HG02763 (cell line): Measurements from ENCODE around the gene TMEM254.
"Not testable (repeated sequence)": the region's sequence is repeated elsewhere in the genome, so short reads cannot be mapped to it uniquely, and the experiment has no call there.

Source experiments
- ATAC-seq: cut with Tn5 transposase; IDR thresholded peaks from one replicate; pipeline ENCODE4 v1.9.1; 2021; ENCODE audit warnings: mild to moderate bottlenecking, moderate library complexity; ENCODE audit not compliant: unreplicated experiment

The TMEM254 gene

DNA sequence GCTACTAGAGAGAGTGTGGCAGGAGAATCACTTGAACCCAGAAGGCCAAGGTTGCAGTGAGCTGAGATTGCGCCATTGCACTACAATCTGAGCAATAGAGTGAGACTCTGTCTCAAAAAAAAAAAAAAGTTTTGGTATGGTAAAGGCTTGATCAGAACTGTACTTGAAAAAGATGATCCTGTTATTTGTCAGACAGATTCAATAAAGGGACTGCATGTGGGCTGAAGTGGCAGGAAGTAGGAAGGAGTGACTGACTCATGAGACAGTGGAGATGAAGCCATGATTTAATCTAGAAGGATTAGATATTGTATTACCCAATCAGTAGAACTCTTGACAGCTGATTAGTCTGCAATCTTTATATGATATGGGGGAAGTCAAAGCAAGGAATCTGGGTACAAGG is 2.7 kb upstream of the TMEM254 start:
- no peak for ATAC-seq

DNA sequence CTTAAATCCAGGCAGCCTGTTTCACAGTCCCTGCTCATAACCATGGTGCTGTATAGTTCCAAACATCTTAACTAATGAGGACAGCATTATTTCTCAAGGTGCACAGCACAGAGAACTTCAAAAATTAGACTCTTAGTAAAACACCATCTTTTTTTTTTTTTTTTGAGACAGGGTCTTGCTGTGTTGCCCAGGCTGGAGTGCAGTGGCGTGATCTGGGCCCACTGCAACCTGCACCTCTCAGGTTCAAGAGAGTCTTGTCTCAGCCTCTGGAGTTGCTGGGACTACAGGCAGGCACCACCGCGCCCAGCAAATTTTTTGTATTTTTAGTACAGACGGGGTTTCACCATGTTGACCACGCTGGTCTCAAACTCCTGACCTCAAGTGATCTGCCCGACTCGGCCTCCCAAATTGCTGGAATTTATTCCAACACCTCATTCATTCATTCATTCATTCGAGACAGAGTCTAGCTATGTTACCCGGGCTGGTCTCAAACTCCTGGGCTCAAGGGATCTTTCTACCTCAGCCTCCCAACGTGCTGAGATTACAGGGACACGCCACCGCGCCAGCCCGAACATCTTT is 507 bp upstream of the TMEM254 start:
- ATAC-seq, result no peak

DNA sequence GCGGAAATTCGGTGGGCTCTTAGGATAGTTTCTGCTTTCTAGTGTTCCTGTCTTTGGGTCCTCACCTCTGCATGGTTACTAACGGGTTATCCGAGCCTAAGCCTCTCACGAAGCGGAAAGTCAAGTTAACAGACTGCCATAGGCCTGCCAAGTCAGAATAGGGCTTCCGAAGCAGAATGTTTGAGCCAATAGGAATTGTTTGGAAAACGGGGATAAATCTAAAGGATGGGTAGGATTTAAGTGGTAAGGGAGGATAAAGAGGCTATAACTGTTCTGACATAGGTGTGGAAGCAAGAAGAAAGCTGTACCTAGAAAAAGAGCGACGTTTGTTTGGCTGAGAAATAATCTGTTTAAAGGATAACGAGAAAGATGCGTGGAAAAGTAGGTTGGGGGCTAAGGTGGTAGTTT is 851 bp downstream of the TMEM254 start:
- ATAC-seq, result no peak

DNA sequence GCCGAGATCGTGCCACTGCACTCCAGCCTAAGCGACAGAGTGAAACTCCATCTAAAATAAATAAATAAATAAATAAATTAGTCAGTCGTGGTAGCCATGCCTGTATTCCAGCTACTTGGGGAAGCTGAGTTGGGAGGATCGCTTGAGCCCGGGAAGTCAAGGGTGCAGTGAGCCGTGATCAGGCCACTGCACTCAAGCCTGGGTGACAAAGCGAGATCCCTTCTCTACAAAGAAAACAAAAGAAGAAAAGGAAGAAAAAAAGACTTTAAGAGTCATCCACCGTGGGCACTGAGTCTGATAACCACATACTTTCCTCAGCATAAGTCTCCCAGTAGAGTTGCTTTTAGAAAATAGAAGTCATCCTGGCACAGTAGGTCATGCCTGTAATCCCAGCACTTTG is 2.6 kb downstream of the TMEM254 start:
- no peak for ATAC-seq

DNA sequence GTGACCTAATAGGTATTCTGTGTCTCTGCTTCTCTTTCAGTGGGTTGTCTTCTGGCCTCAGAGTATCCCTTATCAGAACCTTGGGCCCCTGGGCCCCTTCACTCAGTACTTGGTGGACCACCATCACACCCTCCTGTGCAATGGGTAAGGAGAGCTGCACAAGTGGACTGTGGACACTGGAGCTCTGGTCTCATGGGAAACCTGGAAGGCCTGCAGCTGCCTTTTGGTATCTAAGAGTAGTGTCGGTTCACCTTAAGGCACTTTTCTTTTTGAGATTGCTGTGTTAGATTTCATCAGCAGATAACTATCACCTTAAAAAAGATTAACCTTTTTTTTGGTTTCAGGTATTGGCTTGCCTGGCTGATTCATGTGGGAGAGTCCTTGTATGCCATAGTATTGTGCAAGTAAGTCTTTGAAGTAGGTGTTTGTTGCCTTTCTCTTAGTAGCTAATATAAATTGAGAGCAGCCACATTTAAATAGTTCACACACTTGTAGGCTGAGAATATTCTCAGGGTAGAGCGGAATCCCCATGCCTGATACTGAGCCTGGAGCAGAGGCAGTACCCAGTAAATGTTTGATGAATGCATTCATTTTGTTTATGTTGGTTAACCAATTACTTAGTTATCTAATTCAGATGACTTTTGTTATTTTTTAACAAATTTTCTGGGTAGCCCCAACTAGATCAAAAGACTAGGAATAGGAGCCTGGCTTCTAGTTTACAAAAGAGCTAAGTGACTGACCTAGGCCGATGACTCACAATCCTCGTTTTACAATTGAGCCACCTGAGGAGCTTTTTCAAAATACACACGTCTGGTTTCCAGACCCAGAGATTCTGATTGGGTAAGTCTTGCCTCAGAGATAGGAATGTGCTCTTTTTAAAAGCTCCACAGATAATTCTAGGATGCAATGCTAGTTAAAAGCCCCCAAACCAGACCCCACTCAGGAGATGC is 3.6 kb downstream of the TMEM254 start:
- ATAC-seq, result no peak

DNA sequence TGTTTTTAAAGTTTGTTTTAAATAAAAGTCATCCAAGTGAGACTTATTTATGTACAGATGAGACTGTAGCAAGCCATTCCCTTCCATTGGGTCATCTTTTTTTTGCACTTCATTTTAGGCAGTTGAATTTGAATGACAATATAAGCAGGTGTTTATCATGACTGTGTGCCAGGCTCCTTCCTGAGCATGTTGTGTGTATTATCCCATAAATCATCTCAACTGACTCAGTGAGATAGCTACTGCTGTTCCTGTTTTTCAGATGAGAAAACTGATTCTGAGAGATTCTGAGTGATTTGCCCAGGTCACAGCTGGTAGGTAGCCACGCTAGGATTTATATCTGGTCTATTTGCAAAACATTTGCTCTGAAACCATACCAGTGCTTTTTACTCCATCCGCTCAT is 11.7 kb downstream of the TMEM254 start:
- ATAC-seq, result no peak

DNA sequence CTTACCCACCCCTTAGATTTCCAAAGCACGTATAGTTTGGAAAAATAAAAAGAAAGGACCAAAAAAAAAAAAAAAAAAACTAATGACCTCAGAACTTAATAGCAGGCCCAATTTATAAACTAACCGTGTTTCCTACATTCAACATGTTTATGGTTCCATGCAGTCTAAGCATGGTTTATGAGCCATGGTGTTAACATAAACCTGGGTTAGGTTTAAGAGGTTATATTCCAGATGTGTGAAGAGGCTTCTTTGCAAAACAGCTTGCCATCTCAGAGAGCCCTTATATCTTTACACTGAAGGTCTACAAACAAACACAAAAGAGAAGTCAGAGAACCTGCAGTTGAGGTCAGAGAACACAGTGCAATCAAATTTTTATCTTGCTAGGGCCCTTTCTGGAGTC is 15.8 kb downstream of the TMEM254 start:
- no peak for ATAC-seq

DNA sequence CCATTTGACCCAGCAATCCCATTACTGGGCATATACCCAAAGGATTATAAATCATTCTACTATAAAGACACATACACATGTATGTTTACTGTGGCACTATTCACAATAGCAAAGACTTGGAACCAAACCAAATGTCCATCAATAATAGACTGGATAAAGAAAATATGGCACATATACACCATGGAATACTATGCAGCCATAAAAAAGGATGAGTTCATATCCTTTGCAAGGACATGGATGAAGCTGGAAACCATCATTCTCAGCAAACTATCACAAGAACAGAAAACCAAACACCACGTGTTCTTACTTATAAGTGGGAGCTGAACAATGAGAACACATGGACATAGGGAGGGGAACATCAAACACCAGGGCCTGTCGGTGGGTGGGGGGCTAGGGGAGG is 19.8 kb downstream of the TMEM254 start:
- ATAC-seq, result not testable (repeated sequence)

DNA sequence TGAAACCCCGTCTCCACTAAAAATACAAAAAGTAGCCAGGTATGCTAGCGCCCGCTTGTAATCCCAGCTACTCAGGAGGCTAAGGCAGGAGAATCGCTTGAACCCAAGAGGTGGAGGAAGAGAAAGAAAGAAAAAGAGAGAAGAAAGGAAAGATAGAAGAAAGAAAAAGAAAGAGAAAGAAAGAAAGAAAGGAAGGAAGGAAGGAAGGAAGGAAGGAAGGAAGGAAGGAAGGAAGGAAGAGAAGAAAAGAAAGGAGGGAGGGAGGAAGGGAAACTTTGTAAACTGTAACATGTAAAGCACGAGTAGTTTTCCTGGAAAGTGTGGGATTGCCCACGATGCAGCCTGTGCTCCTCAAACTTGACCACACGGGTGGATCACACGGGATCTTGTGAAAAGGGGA is 20.8 kb downstream of the TMEM254 start:
- ATAC-seq, result not testable (repeated sequence)

DNA sequence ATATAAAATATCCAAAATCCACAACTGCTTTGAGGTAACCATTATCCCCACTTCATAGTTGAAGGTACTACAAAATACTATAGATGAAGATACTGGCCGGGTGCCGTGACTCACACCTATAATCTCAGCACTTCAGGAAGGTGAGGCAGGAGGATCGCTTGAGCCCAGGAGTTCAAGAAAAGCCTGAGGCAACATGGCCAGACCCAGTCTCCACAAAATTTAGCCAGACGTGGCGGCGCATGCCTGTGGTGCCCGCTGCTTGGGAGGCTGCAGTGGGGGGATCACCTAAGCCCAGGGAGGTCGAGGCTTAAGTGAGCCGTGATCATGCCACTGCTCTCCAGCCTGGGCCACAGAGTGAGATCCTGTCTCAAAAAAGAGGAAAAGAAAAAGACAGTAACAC is 21.7 kb downstream of the TMEM254 start:
- no peak for ATAC-seq

DNA sequence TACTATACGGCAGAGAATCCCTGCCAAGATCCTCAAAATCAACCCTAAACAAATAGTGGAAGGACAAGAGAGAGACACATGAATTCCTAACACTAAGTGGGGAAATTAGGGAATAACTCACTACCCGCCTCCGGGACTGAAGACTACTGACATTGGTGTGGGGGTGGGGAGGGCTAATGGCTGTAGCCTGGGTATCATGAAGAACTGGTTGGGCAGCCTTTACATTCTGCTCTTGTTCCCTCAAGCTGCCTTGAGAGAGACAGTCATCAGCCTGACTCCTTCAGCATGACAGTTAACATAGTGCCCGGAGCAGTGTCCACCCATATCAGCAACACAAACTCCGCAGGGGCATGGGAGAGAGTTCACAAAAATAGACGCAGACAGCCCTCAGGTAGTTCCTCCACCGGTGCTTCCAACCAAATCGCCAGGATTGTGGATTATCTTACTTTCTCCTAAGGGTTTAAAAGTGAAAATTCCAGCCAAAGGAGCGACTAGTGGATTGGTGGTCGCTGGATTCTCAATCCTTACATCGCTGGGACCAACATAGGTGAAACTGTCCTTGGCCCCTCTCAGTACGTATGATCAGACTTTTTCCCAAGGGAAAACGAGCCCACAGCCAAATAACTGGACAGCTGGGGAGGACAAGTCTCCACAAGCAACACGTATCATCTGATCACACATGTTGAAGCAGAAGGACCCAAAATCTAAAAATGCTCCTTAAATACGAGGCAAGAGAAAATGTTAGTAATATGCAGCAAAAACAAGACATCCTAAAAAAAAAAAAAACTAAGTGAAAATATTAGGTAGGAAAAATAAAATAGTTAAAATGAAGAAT is 22.6 kb downstream of the TMEM254 start:
- no peak for ATAC-seq

DNA sequence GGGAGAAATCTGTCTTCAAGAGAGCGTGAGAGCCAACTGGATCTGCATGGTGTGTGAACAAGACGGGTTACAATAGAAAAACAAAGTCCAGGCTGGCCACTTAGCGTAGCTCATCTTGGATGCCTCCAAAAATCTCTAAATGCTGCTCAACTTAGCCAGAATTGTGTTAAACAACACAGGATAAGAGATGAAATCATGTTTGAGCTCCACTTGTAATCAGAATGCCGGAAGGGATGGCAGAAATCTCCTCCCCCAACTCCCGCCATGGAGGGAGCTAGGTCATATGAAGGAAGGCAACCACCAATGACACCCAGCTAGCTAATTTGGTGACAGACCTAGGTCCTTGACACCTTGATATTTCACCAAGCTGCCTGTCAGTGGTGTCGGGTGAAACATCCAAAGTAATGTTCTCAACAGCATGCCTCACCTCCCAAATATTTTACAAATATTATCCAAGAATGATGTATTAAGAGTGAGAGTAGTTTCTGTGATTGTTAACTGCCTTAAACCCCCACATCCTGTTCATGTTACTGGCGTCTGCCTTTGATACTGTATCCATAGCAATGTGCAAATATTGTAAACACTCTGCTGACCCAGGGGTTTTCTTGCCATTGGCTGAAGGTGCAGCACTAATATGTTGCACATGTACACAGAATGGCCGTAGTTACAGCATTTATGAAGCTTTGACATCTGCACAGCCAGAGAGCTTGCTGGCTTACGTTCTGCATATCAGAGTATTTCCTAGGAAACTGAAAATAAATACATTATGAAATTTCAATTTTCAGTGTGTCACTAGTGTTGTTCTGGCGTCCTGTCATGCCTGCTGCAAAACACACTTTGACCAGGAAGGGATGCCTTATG is 25.8 kb downstream of the TMEM254 start:
- no peak for ATAC-seq

DNA sequence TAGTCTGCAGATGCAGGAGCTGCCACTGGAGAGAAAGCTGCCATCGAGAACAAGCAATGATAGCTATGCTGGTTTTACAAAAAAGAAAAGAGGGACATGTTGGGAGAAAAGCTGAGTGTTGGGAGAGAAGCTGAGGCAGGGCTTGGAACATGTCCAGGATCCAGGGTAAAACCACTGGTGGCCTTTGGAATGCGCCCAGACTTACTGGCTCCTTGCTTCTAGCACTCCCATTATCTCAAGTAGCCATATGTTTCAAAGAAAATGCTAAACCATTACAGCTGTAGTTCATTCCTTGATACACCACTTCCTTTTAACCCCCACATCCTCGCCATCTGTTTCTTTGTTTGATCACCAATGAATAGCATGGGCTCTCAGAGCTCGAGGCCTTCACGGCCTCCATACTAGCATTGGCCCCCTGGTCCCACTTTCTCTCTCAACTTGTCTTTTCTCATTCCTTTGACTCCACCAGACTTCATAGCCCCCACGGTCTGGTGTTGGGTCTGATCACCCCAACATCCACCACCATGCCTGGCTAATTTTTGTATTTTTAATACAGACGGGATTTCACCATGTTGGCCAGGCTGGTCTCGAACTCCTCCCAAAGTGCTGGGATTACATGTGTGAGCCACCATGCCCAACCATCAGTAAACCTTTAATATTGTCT is 30.2 kb downstream of the TMEM254 start:
- ATAC-seq, result no peak

DNA sequence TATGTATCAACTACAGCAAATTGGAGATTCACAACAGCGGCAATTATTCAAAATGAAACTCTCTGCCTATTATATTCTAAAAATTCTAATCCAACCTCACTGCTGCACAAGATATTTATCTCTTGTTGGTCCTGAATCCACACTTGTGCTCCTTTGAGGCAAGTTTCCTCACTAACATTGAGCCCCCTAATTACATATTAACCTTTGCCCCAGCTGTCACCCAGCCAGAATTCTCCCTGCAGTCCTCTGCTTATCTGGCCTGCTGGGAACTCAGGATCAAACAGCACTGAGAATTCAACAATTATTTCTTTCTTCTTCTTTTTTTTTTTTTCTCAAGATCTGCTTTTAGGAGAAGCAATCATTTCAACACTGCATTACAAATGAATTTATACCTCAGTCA is 32.5 kb downstream of the TMEM254 start:
- no peak for ATAC-seq

DNA sequence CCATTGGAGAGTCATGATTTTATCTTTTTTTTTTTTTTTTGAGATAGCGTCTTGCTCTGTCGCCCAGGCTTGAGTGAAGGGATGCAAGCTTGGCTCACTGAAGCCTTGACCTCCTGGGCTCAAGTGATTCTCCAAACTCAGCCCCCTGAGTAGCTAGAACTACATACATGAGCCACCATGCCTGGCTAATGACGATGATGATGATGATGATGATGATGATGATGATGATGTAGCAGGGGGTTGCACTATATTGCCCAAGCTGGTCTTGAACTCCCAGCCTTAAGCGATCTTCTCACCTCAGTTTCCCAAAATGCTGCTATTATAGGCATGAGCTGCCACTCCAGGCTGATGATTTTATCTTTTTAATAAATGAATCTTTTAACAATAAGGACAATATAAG is 40.2 kb downstream of the TMEM254 start:
- ATAC-seq, result no peak

DNA sequence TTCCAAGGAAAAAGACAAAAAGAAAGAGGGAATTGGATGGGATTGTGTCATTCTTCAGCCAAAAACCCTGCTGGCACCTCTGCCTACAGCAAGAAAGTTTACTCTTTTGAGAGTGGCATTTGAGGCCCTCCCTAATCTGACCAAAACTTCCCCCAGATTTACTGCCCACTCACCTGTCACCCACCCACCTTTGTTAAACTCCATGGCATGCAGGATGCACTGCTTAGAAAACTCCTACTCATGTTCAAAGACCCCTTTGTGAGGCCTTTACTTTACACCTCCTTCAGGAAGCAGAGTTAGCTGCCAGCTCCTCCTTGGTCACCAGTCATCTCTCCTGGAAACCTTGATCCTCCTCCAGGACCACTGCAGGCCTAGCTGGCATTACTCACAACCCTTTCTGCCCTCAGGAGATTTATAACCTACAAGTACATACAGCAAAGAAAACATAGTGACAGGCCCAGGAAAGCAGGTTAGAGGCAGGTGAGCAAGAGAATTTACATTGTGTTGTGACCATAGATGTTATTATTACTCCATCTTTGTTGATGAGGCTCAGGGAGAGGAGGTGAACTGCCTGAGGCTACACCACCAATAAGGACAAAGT is 43.7 kb downstream of the TMEM254 start:
- no peak for ATAC-seq

DNA sequence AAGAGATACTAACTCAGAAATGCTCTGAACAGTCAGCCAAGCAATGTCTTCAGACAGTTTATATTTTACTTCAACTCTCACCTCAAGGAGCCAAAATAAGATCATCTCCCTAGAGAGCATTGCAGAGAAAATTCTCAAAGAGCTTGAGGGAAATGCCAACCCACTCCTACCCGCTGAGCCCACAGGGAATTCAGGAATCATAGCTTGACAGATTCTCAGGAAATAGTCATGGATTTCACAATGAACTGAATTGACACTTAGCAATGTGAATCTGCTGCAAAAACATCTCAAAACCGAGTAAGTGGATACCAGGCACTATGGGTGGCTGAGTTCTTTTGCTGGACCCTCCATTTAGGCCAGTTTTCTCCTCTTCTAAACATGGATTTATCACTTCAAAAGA is 44.3 kb downstream of the TMEM254 start:
- ATAC-seq, result no peak

DNA sequence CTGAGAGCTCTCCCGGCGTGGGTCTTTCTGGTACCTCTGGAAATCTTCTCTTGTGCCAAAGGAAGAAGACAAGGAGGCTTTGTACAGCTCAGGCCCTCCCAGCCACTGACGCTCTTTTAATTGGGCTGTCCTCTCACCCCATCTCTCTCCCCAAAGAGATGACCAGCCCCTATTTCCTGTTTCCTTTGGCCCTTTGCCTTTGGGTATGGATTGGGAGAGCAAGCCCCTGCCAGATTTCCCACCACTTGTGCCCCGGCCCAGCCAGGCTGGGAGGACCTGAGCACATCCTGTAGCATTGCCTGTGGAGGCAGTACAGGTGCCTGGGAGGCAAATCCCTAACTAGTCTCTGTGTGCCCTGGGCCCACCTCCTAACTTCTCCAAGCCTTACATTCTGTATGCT is 48.4 kb downstream of the TMEM254 start:
- no peak for ATAC-seq

DNA sequence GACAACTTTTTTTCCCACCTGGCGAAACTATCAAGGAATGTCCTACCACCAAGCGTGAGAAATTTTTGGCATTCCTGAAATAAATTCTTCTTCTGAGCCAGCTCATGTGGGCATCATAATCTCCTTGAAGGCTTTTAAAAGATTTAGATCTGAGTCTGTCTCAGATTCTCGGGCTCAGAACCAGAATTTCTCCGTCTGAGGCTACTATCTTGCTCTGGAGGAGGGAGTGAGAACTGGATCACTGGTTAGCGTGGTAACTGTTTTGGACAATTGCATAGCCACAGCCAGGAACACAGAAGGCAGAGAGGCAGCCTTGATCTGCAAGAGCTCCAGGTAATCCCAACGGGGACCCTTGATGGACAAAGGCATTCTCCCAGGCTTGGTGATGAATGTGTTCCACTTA is 53.0 kb downstream of the TMEM254 start:
- no peak for ATAC-seq
